Immature natural killer cell (primary cell): ENCODE measurements around the gene CLEC17A. TPM values are rescaled to one million over a fixed set of nuclear protein-coding genes. Genes with fewer than 3 reads are reported as not detected.
A peak's percentile ranks its signal among the peaks of the same experiment; 100 is the strongest.
"Not testable (repeated sequence)": the region's sequence is repeated elsewhere in the genome, so short reads cannot be mapped to it uniquely, and the experiment has no call there.

Source experiments
- DNase-seq, 3 donors: peaks; one replicate each; pipeline ENCODE4 v3.0.0; 2022; ENCODE audit warnings: mixed read lengths in 1 of 3
- H3K27ac Mint-ChIP-seq, 6 donors: one replicate each; pipeline ENCODE4 v1.8.0; 2020; ENCODE audit warnings: mixed read lengths in 6 of 6, mild to moderate bottlenecking in 5 of 6, inconsistent platforms in 4 of 6, moderate library complexity in 3 of 6
- H3K27me3 Mint-ChIP-seq, 3 donors: one replicate each; pipeline ENCODE4 v1.8.0; 2020 to 2021; ENCODE audit warnings: low read depth in 3 of 3, mild to moderate bottlenecking in 3 of 3, mixed read lengths in 3 of 3, moderate library complexity in 3 of 3, inconsistent platforms in 1 of 3
- H3K36me3 Mint-ChIP-seq, 3 donors: one replicate each; pipeline ENCODE4 v1.8.0; 2020; ENCODE audit warnings: mixed read lengths in 3 of 3, inconsistent platforms in 2 of 3, mild to moderate bottlenecking in 2 of 3
- H3K4me1 Mint-ChIP-seq, 2 donors: one replicate each; pipeline ENCODE4 v1.8.0; 2020; ENCODE audit warnings: inconsistent platforms in 2 of 2, mild to moderate bottlenecking in 2 of 2, mixed read lengths in 2 of 2, moderate library complexity in 1 of 2
- H3K4me3 Mint-ChIP-seq, 5 donors: one replicate each; pipeline ENCODE4 v1.8.0; 2020; ENCODE audit warnings: mild to moderate bottlenecking in 5 of 5, mixed read lengths in 5 of 5, inconsistent platforms in 3 of 5, moderate library complexity in 3 of 5
- H3K9me3 Mint-ChIP-seq, 6 donors: one replicate each; pipeline ENCODE4 v1.8.0; 2020; ENCODE audit warnings: mild to moderate bottlenecking in 6 of 6, mixed read lengths in 6 of 6, inconsistent platforms in 4 of 6, moderate library complexity in 3 of 6
- polyA plus RNA-seq, 3 donors: library from polyadenylated mRNA; unstranded; fragments of 300-500 nt; fragmentation: Illumina TruSeq; gene quantifications; one replicate each; pipeline ENCODE4 v1.2.3, GENCODE V29; 2021

The CLEC17A gene
- polyA plus RNA-seq, 3 donors from 2014 or later, result 0.62 TPM; not detected in 2

- Mint-ChIP-seq H3K4me1 (peaks cover 63 to 71% of the 10 kb centered on the region in 2 donors), H3K27me3 (peaks cover 3 to 8% (median 4%) of the 10 kb centered on the region in 3 donors), H3K36me3 (peaks cover 0 to 2% (median 0%) of the 10 kb centered on the region in 3 donors), H3K9me3 (no peaks in the 10 kb centered on the region), H3K27ac (peak overlapping the region in 5 of 6 donors; percentile 22 to 98 (median 86)), H3K4me3 (peak overlapping the region; percentile 40 to 86 (median 75))
- DNase-seq, result no peak
Observed at GRCh38 chr19:14563590-14563926, 19.3 kb upstream of the CLEC17A start.

- peaks cover 60 to 70% of the 10 kb centered on the region in 2 donors for H3K4me1 Mint-ChIP-seq
- H3K27ac Mint-ChIP-seq, result peak overlapping the region; percentile 22 to 88 (median 70)
- H3K27me3 Mint-ChIP-seq, result peaks cover 3 to 8% (median 4%) of the 10 kb centered on the region in 3 donors
- peaks cover 0 to 3% (median 0%) of the 10 kb centered on the region in 3 donors for H3K36me3 Mint-ChIP-seq
- DNase-seq, result no peak
- no peaks in the 10 kb centered on the region for H3K9me3 Mint-ChIP-seq
- H3K4me3 Mint-ChIP-seq, result peak overlapping the region in 4 of 5 donors; percentile 40 to 86 (median 73)
Observed at GRCh38 chr19:14563989-14564651, 18.8 kb upstream of the CLEC17A start.

- not testable (repeated sequence) for H3K36me3 Mint-ChIP-seq, H3K9me3 Mint-ChIP-seq, H3K27me3 Mint-ChIP-seq, DNase-seq
- peak overlapping the region in 4 of 6 donors; percentile 31 to 76 (median 44) for H3K27ac Mint-ChIP-seq
- peak overlapping the region in 3 of 5 donors; percentile 42 to 53 (median 44) for H3K4me3 Mint-ChIP-seq
- peaks cover 64 to 72% of the 10 kb centered on the region in 2 donors for H3K4me1 Mint-ChIP-seq
Observed at GRCh38 chr19:14564652-14565297, 18.1 kb upstream of the CLEC17A start.

- Mint-ChIP-seq H3K27ac (peak overlapping the region in 4 of 6 donors; percentile 31 to 76 (median 58)), H3K4me1 (peaks cover 67 to 70% of the 10 kb centered on the region in 2 donors), H3K4me3 (peak overlapping the region in 2 of 5 donors; percentile 42 to 53), H3K27me3 (peaks cover 3 to 8% (median 4%) of the 10 kb centered on the region in 3 donors), H3K9me3 (no peaks in the 10 kb centered on the region), H3K36me3 (peaks cover 0 to 3% (median 0%) of the 10 kb centered on the region in 3 donors)
- DNase-seq, result no peak
Observed at GRCh38 chr19:14565298-14565679, 17.6 kb upstream of the CLEC17A start.

GRCh38 chr19:14565765-14566711, 16.8 kb upstream of the CLEC17A start:
- peak overlapping the region; percentile 80 to 92 (median 88) for H3K27ac Mint-ChIP-seq
- peaks cover 66 to 70% of the 10 kb centered on the region in 2 donors for H3K4me1 Mint-ChIP-seq
- peak overlapping the region; percentile 65 to 76 (median 74) for H3K4me3 Mint-ChIP-seq
- peaks cover 3 to 8% (median 4%) of the 10 kb centered on the region in 3 donors for H3K27me3 Mint-ChIP-seq
- peak in 2 of 3 donors; percentile 47 to 58 for DNase-seq
- H3K9me3 Mint-ChIP-seq, result no peaks in the 10 kb centered on the region
- H3K36me3 Mint-ChIP-seq, result peaks cover 0 to 3% (median 3%) of the 10 kb centered on the region in 3 donors

- Mint-ChIP-seq H3K36me3 (peaks cover 0 to 5% (median 3%) of the 10 kb centered on the region in 3 donors), H3K27me3 (peaks cover 3 to 8% (median 4%) of the 10 kb centered on the region in 3 donors), H3K4me3 (peak overlapping the region; percentile 65 to 76 (median 74)), H3K27ac (peak overlapping the region; percentile 80 to 92 (median 84)), H3K4me1 (peaks cover 66 to 73% of the 10 kb centered on the region in 2 donors), H3K9me3 (no peaks in the 10 kb centered on the region)
- peak; percentile 36 to 54 (median 46) for DNase-seq
Observed at GRCh38 chr19:14566712-14567077, 16.2 kb upstream of the CLEC17A start.

- peak overlapping the region; percentile 65 to 76 (median 74) for H3K4me3 Mint-ChIP-seq
- peaks cover 0 to 10% (median 2%) of the 10 kb centered on the region in 3 donors for H3K27me3 Mint-ChIP-seq
- no peaks in the 10 kb centered on the region for H3K9me3 Mint-ChIP-seq
- peaks cover 0 to 7% (median 3%) of the 10 kb centered on the region in 3 donors for H3K36me3 Mint-ChIP-seq
- H3K27ac Mint-ChIP-seq, result peak overlapping the region; percentile 80 to 92 (median 84)
- DNase-seq, result no peak
- peaks cover 66 to 73% of the 10 kb centered on the region in 2 donors for H3K4me1 Mint-ChIP-seq
Observed at GRCh38 chr19:14567079-14567478, 15.8 kb upstream of the CLEC17A start.

- peak overlapping the region; percentile 93 to 97 (median 96) for H3K4me3 Mint-ChIP-seq
- H3K36me3 Mint-ChIP-seq, result peaks cover 0 to 7% (median 3%) of the 10 kb centered on the region in 3 donors
- H3K27me3 Mint-ChIP-seq, result peaks cover 0 to 8% (median 2%) of the 10 kb centered on the region in 3 donors
- peak overlapping the region; percentile 45 to 94 (median 88) for H3K27ac Mint-ChIP-seq
- no peaks in the 10 kb centered on the region for H3K9me3 Mint-ChIP-seq
- DNase-seq, result no peak
- peaks cover 49 to 57% of the 10 kb centered on the region in 2 donors for H3K4me1 Mint-ChIP-seq
Observed at GRCh38 chr19:14570864-14571527, 11.9 kb upstream of the CLEC17A start.

- peaks cover 0 to 6% (median 2%) of the 10 kb centered on the region in 3 donors for H3K27me3 Mint-ChIP-seq
- DNase-seq, result peak; percentile 91 to 93 (median 91)
- H3K36me3 Mint-ChIP-seq, result peaks cover 0 to 7% (median 3%) of the 10 kb centered on the region in 3 donors
- no peaks in the 10 kb centered on the region for H3K9me3 Mint-ChIP-seq
- H3K4me1 Mint-ChIP-seq, result peaks cover 40 to 49% of the 10 kb centered on the region in 2 donors
- H3K4me3 Mint-ChIP-seq, result peak within 1 kb of the TSS; percentile 93 to 97 (median 96)
- peak within 1 kb of the TSS; percentile 86 to 94 (median 90) for H3K27ac Mint-ChIP-seq
Observed at GRCh38 chr19:14571695-14572490, 11.0 kb upstream of the CLEC17A start, which contains the start of gene NDUFB7. TSS of gene NDUFB7 (minus strand) at chr19:14572066. CDS start at chr19:14572000, 66 bp downstream.

- H3K4me1 Mint-ChIP-seq, result peaks cover 15 to 23% of the 10 kb centered on the region in 2 donors
Observed at GRCh38 chr19:14575428-14575980, 7.4 kb upstream of the CLEC17A start.

GRCh38 chr19:14576363-14576762, 6.5 kb upstream of the CLEC17A start:
- DNase-seq, result no peak
- H3K4me3 Mint-ChIP-seq, result no peak overlapping the region
- H3K9me3 Mint-ChIP-seq, result no peaks in the 10 kb centered on the region
- H3K27ac Mint-ChIP-seq, result no peak overlapping the region
- peaks cover 14 to 15% of the 10 kb centered on the region in 2 donors for H3K4me1 Mint-ChIP-seq
- H3K36me3 Mint-ChIP-seq, result peaks cover 0 to 4% (median 0%) of the 10 kb centered on the region in 3 donors
- peaks cover 0 to 3% (median 0%) of the 10 kb centered on the region in 3 donors for H3K27me3 Mint-ChIP-seq

More at GRCh38 chr19:14575428-14575980, 7.4 kb upstream of the CLEC17A start:
- Mint-ChIP-seq H3K27ac (no peak overlapping the region), H3K27me3 (peaks cover 0 to 3% (median 0%) of the 10 kb centered on the region in 3 donors), H3K4me3 (no peak overlapping the region), H3K9me3 (no peaks in the 10 kb centered on the region), H3K36me3 (peaks cover 0 to 5% (median 0%) of the 10 kb centered on the region in 3 donors)
- DNase-seq, result no peak

GRCh38 chr19:14577264-14577663, 5.6 kb upstream of the CLEC17A start:
- Mint-ChIP-seq H3K4me3 (no peak overlapping the region), H3K4me1 (peaks cover 5 to 7% of the 10 kb centered on the region in 2 donors), H3K27ac (no peak overlapping the region), H3K9me3 (no peaks in the 10 kb centered on the region), H3K27me3 (no peaks in the 10 kb centered on the region), H3K36me3 (no peaks in the 10 kb centered on the region)
- no peak for DNase-seq
